ENCODE measurements around the gene HBS1L.

Gene HBS1L

DNA sequence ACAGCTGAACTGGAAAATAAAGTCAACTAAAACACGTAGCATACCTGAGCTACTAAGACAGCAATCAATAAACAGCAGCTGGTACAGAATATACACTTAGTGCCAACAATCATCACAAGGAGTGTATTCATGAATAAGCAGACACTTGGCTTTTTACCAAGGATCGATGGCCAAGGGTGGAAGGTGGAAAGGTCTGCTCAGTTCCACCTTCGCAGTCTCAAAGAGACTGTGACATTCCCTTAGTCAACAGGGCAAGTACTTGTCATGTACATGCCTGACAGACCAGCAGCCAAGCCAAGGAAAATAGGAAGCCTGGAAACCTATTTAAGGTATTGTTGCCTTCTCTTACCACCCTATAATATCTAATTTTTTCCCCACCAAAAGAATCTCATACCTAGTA lies 21.4 kb downstream of the HBS1L start:
- DNase-seq: no peak

- DNase-seq: peak; percentile 75
These were observed 24.0 kb downstream of the HBS1L start for GRCh38 chr6:135030532-135031178.

DNA sequence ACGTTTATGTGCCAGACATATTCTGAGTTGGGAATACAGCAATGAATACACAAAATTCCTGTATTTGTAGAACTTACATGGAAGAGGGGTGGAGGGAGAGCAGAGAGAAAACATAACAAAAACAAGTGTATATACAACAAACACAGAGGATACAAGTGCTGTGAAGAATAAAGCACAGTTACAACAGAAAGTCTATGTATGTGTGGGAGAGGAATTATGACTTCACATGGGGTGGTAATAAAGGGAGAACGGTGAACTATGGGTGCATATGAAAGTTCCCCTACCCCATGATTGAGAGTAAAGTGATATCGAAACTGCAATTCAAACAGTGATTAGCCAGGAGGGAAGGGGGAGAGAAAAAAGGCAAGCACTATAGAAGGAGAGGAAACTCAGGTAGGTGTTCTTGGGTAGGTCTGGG lies 24.6 kb downstream of the HBS1L start:
- peak; percentile 84 for DNase-seq

- DNase-seq: no peak
These were observed 28.8 kb downstream of the HBS1L start for GRCh38 chr6:135025775-135026174.

- DNase-seq: no peak
These were observed 29.4 kb downstream of the HBS1L start for GRCh38 chr6:135025175-135025574.

DNA sequence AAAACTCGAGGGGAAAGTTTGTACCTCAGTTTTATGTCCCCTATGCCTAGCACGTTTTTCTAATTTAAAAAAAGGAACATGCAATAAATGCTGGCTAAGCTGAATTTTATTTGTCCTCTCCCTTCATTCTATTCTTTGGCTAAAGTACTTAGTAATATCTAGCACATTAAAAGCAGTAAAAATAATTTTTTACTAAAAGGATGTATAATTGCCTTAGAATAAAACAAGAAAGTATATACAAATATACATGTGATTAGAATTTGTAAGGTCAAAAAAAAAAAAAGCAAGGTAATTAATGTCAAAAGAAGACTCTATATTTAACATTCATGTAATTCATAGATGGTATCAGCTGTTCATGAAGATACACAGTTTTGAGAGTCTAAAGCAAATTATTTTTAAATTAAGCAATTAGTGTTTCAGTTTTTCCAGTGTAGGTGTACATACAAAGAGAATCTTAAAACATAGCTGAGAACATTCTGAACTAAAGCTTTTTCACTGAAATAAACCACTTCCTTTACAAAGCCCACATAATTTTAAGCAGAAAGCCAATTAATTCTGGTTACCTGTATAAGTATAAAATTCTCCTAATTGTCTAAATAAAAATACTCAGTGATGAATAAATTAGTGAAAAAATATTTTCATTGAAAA lies 32.4 kb downstream of the HBS1L start:
- DNase-seq: no peak

GRCh38 chr6:135021310-135022049 lies 33.1 kb downstream of the HBS1L start:
- DNase-seq: peak; percentile 42

DNA sequence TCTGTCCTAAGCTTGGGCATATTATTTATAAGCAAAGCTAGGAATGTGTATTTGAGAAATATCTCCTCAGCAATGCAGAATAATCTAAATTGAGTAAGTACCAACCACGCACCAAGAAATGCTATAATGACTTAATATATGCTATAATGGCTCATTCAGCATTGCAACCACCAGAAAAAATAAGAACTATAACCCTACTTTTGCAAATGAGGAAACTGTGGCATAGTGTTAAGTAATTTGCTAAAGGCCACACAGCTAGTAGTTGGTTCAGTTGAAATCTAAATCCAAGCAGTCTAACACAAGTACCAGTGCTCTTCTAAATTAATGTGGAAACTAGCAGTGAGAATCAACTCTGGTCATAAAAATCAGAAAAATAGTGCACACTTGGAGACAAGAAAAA lies 35.7 kb downstream of the HBS1L start:
- no peak for DNase-seq

DNA sequence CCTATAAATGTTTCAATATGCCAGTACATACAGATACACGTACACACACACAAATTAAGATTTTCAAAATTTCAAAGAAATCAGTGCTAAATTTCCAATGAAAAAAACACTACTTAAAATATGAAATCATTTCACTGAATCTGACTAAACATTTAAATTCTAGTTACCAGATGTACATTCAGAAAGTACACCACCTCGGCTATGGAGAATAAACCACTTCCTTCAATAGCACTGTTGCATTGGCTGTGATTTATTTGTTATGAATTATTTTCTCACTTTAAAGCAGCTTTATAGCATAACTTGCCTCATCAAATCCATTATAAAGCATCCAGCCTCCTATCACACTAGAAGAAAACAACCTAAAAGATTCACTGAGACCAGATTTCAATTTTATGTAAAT lies 36.6 kb downstream of the HBS1L start:
- DNase-seq: peak; percentile 49

DNA sequence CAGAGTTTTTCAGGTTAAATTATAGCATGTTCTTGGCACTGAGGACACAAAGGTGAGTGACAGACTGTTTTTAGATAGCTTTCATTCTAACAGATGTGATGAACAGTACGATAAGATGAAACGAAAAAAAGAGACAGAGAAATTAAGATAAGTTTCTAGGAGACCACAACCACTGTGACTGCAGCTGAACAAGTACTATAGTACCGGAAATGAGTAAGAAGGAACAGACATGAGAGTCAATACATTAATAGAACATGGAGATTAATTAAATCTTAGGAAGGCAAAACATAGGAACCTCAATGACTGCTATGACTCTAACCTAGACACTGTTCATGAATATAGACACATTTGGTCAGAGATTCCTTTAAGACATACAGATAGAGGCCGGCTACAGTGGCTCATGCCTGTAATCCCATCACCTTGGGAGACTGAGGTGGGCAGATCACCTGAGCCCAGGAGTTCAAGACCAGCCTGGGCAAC lies 40.2 kb downstream of the HBS1L start:
- DNase-seq: peak; percentile 82

DNA sequence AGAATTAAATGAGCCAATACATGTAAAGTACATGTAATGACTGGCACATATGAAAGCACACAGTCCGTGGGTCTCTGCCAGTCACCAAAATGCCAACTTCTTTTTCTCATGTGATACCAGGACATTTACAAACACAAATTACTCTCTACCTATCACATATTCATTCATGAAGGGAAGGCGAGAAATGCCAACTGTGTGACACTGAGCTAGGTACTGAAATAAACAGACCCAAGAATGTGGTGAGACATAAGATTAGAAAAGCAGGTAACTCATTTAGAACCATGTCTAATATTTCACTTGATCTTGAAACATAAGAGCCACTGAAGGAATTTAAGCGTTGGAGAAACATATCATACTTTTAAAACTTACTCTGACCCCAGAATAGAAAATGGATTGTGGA lies 41.4 kb downstream of the HBS1L start:
- DNase-seq: peak; percentile 40

DNA sequence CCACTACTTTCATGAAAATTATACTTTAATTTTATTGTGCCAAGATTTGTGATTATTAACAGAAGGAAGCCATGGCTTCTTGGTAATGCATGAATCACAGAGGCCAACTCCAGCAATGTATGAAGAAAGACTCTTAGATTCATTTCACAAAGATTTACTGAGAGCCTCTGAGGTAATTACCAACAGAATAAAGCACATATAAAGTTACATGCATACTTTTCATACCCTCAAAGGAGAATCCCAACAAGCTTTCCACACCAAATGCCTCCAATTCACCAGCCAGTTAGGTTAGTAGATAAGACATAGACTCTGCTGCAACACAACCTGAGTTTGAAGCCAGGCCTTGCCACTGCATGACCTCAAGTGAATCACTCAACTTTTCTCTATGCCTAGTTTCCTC lies 41.9 kb downstream of the HBS1L start:
- no peak for DNase-seq

GRCh38 chr6:135012349-135012748 lies 42.3 kb downstream of the HBS1L start:
- no peak for DNase-seq

GRCh38 chr6:135008941-135009290 lies 45.7 kb downstream of the HBS1L start:
- DNase-seq: no peak

- DNase-seq: peak; percentile 76
These were observed 46.3 kb downstream of the HBS1L start for GRCh38 chr6:135008072-135008940.

DNA sequence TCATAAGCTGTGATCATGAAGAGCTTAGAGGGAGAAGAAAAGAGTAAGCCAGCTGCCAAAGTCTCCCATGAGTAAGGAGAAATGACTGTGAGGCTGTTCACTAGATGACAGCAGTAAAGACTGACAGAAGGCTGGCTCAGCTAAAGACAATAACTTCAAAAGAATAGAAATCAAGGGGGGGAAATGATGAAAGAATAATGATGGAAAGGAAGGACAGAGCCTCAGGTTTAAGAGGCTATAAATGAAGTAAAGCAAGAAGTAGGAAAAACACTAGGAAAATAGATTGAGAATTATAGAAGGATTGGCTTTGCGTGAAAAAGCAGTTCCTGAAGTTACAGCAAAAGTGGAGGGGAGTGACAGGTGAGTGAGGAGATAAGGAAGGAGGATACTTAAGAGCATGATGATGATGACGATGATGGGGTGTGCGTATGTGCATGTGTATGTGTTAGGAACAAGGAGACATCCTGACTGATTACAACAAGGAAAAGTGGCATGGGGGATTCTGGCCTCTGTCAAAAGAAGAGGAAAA lies 48.2 kb downstream of the HBS1L start:
- peak; percentile 46 for DNase-seq

- no peak for DNase-seq
These were observed 50.2 kb downstream of the HBS1L start for GRCh38 chr6:135004399-135004798.

- peak; percentile 70 for DNase-seq
These were observed 51.5 kb downstream of the HBS1L start for GRCh38 chr6:135002974-135003703.

DNA sequence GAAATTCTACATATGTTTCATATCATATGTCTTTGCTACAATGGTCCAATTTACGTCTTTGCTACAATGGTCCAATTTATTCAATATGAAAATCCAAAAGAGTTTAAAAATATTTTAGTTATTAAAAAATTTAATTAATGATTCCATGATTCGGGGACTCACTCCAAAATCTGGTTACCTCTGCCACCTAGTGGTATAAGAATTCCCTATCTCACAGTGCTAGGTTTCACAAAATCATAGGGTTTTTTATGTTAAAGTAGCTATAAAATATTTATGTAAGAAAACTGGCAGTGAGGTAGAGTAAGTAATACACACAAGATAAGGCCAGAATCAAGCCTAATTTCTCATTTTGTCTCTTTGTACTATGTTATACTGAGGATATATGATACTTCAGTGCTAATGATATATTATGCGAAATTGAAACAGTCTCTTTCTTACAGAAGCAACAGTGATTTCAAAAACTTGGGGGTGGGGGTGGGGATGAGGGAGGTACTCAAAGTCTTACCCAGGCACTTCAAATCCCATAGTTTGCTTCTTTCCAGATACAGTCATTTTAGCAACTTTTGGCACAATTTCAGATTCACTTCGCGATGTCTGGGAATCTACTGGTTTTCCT lies 52.3 kb downstream of the HBS1L start:
- peak; percentile 48 for DNase-seq

DNA sequence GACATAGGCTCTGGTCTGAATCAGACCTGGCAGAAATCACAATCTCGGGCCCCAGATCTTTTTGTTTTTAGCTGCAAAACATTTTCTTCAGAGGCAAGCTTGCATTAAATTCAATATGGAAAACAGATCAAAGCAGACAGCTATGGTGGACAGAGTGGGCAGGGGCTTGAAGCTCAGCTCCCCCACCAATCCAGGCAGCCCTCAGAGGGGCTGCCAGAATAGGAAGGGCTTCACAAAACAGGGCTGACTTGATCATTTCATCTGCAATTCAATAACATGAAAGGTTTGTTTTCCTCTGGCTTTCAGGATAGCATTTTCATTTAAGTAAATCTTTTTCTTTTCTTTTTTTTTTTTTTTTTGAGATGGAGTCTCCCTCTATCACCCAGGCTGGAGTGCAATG lies 55.5 kb downstream of the HBS1L start:
- DNase-seq: no peak

- DNase-seq: no peak
These were observed 57.3 kb downstream of the HBS1L start for GRCh38 chr6:134997133-134997995.
